Stimulated activated CD4-positive, alpha-beta T cell treated with anti-CD3 and anti-CD28 coated beads, Interleukin-15, amount 100 ng/mL, for 24 hours (primary cell): ENCODE data around the gene SOX15.
A peak's percentile ranks its signal among the peaks of the same experiment; 100 is the strongest.
"Not testable (repeated sequence)": the region's sequence is repeated elsewhere in the genome, so short reads cannot be mapped to it uniquely, and the experiment has no call there.

ENCODE experiments used
- DNase-seq: peaks from one replicate; pipeline ENCODE4 v3.0.0-alpha.2; 2020

The SOX15 gene

DNA sequence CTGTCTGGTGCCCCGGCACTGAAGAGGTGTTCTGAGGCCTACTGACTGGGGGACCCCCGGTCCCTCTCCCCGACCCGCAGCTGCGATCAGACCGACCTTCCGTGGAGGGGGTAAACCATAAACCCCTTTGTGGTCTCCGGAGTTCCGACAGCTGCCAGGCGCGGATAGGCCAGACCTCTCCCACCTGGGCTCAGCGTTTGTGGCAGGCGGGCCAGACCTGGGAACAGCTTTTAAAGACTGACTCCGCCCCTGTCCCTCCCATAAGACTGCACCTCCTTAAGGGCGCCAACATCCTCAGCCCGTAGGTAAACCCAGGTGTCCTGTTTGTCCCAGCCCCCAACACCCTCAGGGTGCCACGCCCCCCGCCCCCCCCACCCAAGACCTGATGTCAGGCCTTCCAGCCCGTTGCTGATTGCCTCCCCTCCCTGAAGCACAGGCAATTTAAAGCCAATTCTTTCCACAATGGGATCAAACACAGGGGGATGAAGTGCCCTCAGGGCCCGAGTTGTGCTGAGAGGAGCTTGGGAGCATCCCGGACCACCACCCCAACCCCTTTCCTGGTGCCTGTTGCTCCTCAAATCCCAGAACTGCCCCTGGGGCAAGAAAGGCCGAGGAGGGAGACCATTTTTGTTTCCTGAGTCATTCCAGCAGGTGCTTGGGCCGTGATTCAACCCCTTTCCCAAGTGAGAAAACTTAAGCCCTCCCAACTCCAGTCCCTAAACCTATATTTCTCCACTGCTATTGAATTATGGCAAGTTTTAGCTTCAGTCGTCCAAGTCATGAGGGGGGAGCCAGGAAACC lies at the start of gene SOX15:
SOX15 (minus strand) TSS at position 204 of the 801 bp plus-strand sequence. CDS start 418 bp downstream, outside the sequence.
- DNase-seq: no peak

GRCh38 chr17:7636163-7636562 lies 46.3 kb upstream of the SOX15 start:
- DNase-seq: no peak

GRCh38 chr17:7634384-7634783 lies 44.5 kb upstream of the SOX15 start:
- peak; percentile 37 for DNase-seq

DNA sequence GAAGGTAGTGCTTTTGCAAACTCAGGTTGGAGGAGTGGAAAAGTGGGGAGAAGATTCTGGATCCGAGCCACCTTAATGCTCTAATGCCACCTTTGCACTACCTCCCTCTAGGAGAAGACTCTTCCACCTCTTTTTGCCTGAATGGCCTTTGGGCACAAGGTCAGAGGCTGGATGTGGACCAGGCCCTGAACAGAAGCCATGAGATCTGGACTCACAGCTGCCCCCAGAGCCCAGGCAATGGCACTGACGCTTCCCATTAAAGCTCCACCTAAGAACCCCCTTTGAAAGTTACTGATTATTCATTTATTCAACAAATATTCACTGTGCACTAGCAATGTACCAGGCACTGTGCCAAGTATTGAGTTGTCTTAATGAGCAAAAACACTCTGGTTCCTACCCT lies 43.2 kb upstream of the SOX15 start:
- no peak for DNase-seq

DNA sequence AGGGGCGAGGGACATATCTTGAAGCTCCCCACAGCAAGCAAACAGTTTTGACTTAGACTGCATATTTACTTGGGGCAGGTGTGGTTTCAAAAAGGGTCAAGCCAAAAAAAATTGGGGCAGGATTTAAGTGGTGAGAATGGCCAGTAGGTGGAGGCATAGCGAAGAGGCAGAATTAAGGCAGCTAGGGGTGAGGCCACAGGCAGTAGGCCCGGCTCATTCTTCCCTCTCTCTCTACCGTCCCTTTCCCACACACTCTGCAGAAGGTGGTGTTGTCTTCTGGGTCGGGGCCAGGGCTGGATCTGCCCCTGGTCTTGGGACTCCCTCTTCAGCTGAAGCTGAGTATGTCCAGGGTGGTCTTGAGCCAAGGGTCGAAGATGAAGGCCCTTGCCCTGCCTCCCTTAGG lies 42.6 kb upstream of the SOX15 start:
- DNase-seq: peak; percentile 32

DNA sequence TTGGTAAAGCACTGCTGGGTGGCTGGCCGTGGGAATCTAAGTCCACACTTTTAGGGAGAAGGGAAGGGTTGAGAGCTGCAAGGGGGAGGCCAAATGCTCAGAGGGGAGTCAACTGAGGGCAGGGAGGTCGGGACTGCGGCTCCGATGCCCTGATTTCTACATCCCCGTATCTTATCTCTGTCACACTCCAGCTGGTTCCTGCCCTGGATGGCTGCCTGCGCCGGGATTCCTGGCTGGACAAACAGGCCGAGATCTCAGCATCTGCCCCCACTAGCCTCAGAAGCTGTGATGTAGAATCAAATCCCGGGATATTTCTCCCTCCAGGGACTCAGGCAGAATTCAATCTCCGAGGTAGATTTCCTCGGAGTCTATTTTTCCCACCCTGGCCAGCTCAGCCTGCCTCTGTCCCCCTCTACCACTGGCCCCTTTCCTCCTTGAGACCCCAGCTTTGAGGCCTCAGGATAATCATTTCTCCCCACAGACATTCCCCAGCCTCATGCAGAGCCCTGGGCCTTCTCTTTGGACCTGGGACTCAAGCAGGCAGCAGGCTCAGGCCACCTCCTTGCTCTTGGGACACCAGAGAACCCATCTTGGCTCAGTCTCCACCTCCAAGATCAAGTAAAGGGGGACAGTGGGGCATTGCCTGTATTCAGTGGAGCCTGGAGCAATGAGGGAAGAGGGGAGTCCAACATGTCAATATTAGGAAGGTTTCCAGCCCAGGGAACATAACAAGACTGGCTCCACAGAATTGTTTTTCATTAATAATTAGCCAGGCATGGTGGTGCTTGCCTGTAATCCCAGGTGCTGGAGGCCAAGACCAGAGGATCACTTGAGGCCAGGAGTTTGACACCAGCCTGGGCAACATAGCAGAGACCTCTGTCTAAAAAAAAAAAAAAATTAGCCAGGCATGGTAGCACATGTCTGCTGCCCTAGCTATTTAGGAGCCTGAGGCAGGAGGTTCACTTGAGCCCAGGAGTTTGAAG lies 41.8 kb upstream of the SOX15 start:
- DNase-seq: no peak

DNA sequence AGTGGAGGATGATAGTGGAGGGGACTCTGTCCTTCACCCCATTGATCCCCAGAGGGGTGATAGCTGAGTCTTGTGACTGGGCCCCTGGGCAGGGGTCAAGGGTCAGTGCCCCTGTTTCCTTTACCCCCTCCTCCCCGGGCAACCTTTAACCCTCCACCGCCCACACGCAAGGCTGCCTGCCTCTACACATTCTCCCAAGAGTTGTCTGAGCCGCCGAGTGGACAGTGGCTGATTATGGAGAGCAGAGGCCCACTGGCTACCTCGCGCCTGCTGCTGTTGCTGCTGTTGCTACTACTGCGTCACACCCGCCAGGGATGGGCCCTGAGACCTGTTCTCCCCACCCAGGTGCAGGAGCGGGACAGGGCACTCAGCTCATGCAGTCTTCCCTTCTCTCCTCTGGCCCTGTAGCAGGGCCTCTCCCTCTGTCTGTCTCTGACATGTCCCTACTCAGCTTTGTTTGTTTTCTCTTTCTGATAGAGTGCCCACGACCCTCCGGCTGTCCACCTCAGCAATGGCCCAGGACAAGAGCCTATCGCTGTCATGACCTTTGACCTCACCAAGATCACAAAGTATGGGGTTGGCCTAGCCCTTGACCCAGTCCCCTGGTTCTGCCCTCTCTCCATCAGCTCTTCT lies 40.2 kb upstream of the SOX15 start, which contains the start of gene SHBG:
SHBG (plus strand) TSS at position 197 of the 633 bp plus-strand sequence; CDS start at position 235, 38 bp downstream.
- no peak for DNase-seq

DNA sequence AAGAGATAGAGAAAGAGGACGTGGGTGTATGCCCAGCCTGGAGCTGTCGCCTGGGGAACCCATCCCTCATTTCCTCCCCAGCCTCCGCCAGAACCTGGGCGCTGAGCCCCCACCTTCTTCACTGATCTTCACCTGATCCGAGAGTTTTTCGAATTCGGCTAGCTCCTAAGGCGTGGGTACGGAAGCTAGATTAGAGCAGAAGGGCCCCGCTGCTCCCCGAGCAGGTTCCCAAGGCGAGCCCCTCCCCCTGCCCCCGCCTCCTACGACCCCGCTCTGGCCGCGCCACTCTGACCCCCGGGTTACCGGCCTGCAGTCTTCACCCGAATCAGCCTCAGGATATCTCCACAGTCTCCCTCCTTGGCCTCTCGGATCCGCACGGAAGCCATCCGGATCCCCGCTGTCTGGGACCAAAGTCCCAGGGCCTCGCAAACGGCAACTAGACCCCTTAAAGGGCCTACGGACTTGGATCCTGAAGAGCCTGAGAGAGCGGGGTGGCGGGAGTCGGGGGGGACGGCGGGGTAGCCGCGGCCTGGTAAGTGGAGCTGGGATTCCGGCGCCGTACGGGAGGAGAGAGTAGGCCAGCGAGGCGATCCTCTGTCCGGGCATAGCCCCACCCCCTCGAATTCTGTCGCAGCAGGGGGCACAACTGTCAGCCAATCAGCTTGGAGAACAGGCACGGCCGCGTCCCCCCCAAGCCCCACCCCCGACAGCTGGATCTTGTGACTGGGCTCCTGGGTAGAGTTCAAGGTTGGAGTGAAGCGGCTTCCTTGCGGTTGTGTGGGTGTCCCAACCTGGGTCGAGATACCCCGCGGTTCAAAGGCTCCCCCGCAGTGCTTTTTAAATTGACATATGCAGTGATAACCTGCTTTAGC lies 37.6 kb upstream of the SOX15 start, which contains the start of gene SAT2:
SAT2 (minus strand) TSS at position 572 of the 872 bp plus-strand sequence; CDS start at position 386, 186 bp downstream.
- DNase-seq: peak; percentile 92

- DNase-seq: no peak
These were observed 37.0 kb upstream of the SOX15 start for GRCh38 chr17:7626956-7627249.

DNA sequence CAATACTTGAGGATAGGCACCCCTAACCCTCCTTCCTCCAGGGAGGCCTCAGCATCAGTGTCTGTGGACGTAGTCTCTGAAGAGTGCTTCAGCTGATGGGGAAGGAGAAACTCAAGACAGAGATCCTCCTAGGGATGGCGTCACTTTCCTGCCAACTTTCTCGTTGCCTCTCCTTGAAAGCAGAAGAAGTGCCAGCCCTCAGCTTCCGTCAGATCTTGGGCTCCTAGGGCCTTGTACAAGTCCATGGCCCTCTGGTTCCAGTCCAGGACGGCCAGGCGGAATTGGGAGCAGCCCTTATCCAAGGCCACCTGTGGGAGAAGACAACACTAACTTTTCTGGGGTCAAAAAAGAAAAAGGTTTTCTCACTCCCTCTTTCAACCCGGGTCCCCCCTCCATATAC lies 36.4 kb upstream of the SOX15 start:
- no peak for DNase-seq

- not testable (repeated sequence) for DNase-seq
These were observed 35.9 kb upstream of the SOX15 start for GRCh38 chr17:7625749-7626148.

- DNase-seq: no peak
These were observed 33.8 kb upstream of the SOX15 start for GRCh38 chr17:7623661-7624060.

GRCh38 chr17:7620835-7621234 lies 30.9 kb upstream of the SOX15 start:
- DNase-seq: no peak

DNA sequence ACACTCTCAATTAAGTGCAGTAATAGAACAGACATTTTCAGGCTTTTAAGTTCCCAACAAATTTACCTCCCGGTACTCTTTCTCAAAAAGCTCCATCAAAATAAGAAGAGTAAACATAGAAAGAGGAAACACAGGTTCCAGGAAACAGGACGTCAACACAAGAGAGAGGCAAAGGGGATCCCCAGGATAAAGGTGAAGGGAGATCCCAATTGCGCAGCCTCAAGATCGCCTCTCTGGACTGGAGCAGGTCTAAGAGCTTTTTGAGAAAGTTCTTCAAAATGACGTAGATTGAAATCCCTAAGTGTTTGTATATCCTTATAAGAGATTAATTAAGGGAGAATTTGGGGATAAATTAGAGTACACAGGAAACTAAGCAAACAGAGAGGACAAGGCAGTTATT lies 28.7 kb upstream of the SOX15 start:
- no peak for DNase-seq

GRCh38 chr17:7615265-7615747 lies 25.4 kb upstream of the SOX15 start:
- DNase-seq: no peak

GRCh38 chr17:7614425-7615264 lies 24.8 kb upstream of the SOX15 start, which contains the start of gene FXR2:
Gene FXR2 (minus strand): TSS chr17:7614897. CDS start chr17:7614532, 365 bp downstream.
- DNase-seq: peak; percentile 100

DNA sequence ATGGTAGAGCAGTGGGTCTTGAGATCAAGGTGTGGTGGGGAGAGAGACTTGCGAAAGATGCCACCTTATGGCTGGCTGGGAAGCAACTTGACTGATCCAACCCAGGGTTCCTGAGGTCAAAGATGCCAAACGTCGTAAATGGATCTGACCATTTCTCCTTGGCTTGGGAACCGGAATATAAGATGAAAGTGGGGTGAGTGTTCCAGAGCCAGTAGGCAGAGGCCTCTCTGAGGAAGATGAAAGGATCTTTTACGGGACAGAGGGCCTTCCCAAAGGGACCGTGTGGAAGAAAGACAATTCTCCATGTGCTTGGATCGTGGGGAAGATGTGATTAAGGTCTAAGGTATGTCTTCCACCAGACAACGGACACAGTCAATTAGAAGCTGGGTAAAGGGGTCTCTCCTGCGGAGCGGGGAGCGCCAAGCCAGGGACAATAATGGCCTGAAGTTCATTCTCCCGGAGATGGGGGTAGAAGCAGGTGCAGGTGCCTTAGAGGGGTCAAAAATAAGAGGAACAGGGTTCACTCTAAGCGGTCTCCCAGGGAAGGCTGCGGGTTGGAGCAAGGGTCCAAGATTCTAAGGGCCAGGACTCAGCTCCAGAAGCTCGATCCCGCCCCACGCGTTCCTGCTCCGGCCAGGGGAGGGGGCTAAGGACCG lies 24.0 kb upstream of the SOX15 start:
- no peak for DNase-seq

DNA sequence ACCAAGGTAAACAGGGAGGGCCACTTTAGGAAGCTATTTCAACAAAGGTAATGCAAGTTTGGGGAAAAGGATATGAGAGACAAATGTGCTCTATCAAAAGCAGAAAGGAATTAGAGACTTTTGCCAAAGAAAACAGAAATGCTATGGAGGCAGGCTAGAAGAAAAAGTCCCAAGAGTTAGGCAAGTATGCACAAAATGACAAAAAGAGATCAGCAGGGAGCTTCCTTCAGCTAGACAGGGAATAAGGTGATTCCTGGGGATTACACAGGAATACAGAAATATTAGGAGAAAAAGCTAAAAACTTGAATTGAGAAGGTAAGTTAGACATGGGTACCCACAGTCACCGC lies 22.4 kb upstream of the SOX15 start:
- no peak for DNase-seq

DNA sequence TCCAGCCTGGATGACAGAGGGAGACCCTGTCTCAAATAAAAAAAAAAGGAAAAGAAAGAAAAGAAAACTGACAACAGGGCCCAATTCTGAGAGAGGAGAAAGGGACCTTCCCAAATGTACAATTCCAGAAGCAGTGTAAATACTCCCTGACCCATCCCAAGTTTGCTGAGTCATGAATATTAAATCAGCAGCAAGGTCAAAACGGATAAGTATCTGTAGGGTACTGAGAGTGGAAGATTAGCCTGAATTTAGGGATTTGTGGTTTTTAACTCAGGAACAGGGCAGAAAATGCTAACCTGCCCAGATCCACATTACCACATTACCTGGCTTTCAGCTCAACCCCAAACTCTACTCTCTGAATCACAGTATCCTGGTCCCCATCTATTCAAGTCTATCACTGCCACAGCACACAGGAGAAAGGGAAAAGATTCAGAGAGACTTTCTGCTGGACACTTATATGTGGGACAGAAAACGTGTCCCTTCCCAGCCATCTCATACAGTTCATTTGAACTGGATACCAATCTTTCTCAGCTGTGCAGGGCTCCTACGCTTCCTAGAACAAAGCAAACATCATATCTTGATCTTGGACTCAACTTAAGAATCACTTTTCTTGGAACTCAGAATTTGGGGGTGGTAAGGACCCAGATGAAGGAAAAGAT lies 21.9 kb upstream of the SOX15 start:
- no peak for DNase-seq

- no peak for DNase-seq
These were observed 20.7 kb upstream of the SOX15 start for GRCh38 chr17:7610641-7611040.
